ENCODE data around the gene ATP10D.
"Not testable (repeated sequence)": the region's sequence is repeated elsewhere in the genome, so short reads cannot be mapped to it uniquely, and the experiment has no call there.

ATP10D gene

DNA sequence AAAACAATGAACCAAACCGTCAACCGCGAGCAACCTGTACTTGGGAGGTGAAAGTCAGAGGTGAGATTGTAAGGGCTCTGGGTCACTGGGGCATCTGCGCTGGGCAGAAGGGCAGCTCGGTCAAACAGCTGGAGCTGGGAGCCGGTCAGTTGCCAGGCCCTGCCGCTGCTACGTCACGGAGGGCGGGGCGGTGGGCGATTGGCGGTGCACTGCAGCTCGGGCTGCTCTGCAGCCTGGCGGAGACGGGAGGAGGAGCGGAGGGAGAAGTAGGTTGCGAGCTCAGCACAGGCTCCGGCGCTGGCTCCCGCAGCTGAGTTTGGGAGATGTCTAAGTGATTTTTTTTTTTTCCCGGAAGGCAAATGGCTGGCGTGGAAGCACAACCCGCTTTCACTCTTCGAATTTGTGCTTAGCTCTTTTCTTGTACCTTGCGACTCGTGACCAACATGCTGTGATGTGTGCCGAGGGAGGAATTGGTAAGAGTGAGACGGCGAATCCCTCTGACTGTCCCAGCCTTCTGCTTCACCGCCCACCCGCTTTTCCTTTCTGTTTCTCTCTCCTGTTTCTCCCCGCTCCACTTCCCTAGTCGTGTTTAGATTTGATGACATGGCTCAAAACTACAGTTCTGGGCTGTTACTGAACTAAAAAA, at the start of gene ATP10D:
ATP10D (plus strand) TSS at position 229 of the 646 bp plus-strand sequence. CDS start 27,266 bp downstream, outside the sequence.
- DNase-seq (ENCODE audit: low spot score): peak; percentile 91

DNA sequence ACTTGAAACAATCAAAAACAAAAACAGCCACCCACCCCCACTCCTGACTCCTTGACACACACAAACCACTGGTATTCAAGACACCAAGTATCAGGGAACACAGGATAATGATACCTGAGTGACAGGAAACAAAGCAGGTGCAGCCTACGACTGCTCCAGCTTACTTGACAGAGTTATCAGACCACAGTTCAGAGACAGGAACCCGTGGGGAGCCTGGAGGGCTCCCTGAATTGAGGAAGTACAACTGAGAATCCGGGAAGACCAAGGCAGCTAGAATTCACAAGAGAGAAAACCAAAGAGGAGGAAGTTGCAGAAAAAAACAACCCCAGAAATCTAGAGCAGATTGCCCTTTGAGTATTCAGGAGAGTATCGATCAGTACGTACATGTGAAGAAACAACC, 42.1 kb upstream of the ATP10D start:
- no peak for DNase-seq (ENCODE audit: low spot score)

DNA sequence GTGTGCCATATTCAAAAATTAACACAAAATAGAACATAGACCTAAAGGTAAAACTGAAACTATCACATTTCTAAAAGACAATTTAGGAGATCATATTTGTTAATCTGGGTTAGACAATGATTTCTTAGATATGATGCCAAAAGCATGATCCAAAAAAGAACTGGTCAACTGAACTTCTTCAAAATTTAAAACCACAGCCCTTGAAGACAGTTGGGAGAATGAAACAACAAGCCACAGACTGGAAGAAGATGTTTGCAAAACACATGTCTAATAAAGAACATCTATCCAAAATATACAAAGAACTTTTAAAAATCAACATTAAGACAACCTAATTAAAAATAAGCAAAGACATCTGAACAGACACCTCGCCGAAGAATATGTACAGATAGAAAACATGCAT, 41.0 kb upstream of the ATP10D start:
- no peak for DNase-seq (ENCODE audit: low spot score)

DNA sequence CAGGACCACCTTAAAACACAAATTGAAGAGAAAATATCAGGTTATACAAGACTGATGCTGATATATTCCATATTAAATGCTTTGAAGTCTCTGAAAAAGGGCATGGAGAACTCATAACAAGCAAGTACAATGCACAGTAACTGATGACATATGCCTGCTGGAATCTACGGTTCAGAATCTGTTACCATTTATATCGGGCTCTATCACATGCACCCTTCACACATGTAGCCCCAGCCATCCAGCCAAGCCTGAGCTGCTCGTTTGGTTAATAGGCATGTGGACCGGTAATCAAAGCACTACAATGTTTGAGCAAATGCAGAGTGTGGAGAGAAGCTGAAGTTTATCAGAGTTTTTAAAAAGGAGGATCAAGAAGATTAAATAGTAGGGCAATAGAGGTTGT, 33.4 kb upstream of the ATP10D start:
- no peak for DNase-seq (ENCODE audit: low spot score)

DNA sequence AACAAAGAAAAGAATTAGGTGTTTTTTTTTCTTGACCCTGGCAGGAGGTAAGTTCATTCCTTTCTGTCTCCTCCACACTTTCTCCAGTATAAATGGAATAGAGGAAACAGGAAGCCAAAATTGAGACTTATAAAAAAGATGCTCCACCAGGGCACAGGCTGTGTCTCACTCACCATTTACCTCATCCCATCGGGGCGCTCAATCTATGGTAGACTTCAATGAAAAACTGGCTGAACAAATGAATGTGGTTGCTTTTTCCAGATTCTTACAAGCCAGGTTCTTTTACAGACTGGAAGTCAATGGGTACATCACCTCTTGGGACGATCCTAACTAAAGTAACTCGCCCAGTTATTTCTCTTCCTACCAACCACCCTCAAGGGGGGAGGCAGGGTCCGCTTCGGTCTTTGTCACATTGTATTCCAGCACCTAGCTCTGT, 22.3 kb upstream of the ATP10D start:
- peak; percentile 63 for DNase-seq (ENCODE audit: low spot score)

DNA sequence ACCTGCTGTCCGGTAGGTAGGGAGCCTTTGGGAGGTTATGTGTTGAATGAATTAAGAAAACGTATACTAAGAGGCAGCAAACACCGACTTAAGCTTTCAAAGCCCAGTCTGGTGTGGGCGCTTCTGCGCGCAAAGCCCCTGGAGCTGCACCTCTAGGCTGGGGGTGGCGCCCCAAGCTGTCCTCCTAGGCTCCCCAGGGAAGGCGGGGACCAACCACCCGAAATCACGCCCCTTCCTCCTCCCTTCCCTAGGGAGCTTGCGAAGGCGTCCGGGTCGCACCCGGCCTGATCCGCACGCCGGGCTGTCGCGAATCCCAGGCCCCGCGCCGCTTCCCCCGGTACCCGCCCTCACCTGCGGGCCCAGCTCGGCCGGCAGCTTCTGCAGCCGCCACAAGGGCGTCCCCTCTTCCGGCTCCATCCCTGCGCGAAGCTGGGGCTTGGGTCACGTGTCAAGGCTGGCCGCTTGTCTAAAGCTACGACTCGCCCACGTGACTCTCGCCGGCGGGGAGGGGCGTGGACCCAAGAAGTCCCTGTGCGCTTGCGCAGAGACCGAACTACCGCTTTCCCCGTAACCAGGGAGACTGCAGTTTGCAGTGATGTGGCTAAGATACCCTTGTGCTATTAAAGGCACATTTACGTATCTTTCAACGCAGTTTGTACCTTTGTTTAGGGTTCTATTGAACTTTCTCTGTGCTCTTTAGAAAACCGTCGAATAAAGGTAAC, 21.7 kb upstream of the ATP10D start, which contains the start of gene COMMD8:
COMMD8 (minus strand) TSS at position 468 of the 722 bp plus-strand sequence; CDS start at position 417, 51 bp downstream.
- peak; percentile 97 for DNase-seq (ENCODE audit: low spot score)

DNA sequence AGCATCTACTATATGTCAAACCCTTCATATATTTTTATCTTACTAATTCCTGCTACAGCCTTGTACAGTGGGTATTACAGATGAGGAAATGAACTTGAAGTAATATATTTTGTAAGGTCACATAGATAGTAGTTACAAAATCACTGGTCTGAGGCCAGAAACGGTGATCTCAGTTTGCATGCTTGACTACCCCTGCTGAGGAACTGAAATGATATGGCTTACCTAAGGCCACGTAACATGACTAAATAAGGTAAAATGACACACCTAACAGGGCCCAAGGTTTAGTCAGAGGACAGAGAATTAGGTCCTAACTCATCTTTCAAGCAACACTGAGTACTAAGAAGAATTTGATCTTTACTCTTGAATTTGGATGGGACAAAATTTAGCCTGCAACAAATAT, 20.1 kb upstream of the ATP10D start:
- DNase-seq (ENCODE audit: low spot score): no peak

DNA sequence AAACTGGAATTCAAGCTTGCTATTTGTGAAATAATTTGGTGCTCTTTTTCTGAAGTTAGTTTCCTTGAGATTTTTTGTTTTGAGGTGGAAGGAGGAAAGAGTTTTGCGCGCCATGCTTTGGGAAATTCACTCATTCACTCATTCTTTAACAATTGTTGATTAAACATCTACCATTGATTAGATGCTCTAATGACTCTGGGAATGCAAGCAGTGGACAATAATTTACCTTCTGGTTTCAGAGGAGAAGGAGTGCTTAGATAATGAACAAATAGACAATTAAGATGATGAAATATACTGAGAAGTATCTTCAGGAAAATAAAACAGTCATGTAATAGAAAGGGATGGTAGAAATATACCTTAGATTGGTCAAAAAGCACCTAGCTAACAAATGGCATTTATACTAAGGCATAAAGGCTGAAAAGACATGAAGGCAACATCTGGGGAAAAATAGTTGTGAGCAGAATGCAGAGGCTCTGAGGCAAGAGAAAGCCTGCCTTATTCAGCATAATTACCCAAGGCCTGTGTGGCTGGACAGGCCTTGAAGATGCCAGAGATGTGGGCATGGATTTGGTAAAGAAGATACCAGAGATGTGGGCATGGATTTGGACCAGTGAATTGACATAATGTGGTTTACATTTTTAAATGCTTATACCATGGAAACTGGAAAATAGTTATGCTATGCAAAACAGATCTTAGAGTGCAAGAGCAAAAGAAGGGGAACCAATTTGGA, 18.9 kb upstream of the ATP10D start:
- no peak for DNase-seq (ENCODE audit: low spot score)

DNA sequence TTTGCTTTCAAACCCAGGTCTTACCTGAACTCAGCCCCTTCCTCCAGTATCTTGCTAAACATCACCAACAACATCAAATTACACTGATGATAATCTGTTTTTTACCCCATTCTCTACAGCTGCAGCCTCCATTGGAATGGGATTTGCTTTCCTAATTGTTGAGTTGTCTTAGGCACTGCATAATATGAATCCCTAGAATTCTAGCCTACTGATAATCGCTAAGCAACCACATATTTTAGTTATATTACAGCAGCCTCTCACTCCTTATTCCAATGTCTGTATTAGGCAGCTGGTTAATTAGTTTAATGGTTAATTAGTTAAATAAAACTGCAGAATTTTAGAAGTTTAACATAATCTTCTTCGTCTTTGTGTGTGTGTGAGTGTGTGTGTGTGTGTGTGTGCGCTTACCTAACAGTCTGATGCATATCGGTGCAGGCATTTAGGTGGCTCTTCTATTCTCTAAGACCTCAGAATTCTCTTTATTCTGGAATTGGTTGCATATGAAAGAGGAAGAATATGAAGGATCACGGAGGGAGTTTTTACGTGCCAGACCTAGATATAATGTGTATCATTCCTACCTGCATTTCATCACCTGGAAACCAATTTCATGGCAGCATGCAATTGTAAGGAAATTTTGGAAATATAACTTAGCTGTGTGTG, 16.2 kb upstream of the ATP10D start:
- DNase-seq (ENCODE audit: low spot score): no peak

DNA sequence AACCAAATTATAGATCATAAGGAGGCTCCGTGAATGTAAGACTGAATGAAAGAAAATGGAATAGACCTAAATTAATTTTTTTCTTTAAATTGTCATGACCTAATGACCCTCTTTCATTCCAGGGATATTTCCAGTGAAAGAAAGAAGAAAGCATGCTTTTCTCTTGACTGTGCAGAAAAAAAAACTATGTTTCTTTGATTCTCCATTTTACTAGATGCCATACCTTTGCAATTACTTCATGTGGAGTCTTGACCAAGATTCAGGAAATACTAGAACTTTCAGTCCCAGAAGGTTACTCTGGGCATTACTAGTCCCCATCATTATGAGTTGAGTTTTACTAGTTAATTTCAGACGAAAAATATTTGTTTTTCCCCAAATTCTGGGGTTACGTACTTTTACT, 15.1 kb upstream of the ATP10D start:
- no peak for DNase-seq (ENCODE audit: low spot score)

DNA sequence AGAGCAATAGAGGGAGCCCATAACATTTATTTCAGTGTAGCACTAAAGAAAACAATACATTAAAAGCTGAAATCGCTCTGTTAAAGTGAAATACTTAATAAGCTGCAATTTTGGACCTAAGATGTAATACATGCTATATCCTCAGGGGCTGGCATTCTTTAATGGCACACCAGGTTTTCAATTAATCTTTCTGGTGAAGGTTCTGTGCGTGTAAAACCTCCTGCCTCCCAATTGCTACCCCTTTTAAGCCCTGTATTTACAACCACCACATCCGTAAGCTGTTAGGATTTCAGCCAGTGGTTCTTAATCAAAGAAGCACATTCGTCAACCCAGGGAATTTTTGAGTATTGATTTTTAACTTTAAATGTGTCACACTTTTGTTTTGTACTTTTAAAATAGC, 14.0 kb upstream of the ATP10D start:
- no peak for DNase-seq (ENCODE audit: low spot score)

DNA sequence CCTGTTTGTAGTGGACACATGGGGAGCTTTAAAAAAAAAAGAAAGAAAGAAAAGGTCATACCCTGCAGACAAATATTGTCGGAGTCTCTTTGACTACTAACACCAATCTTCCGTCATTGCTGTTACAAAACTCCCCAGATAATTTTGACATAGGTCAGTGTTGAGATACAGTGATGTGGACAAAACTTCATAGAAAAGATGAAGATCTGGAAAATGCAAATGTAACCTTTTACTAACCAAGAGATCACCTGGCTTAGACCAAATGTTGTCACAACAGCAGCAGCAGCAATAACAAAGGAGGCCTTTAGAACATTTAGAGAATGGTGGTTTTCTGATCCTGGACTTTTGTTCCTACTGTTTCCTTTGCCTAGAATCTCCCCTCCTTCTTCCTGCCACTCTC, 13.5 kb upstream of the ATP10D start:
- no peak for DNase-seq (ENCODE audit: low spot score)

DNA sequence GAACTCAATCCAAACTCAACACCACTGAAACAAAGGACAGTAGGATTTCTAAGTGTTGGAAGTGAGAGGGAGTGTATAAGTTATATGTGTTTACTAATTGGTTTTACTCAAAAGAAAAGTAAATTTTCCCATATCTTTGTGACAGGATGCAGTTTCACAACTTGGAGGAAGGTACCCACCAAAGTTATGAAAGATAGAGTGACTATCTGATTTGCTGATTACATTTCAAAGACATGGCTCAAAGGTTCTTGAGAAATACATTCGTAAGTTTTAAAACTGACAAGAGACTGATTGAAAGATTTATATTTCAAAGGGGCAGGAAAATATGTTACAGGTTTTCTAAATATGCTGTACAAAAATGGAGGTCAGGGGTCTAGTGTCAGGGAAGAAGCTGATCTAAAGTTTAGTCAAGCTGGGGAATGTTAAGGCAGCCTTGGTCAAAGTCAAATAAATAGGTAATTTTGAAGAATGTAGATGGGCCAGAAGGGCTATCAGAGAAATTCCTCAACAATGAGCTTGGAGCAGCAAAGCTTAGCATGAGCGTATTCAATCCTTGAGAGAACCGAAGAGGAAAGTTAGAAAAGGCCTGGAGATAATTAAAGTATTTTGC, 11.8 kb upstream of the ATP10D start:
- no peak for DNase-seq (ENCODE audit: low spot score)

DNA sequence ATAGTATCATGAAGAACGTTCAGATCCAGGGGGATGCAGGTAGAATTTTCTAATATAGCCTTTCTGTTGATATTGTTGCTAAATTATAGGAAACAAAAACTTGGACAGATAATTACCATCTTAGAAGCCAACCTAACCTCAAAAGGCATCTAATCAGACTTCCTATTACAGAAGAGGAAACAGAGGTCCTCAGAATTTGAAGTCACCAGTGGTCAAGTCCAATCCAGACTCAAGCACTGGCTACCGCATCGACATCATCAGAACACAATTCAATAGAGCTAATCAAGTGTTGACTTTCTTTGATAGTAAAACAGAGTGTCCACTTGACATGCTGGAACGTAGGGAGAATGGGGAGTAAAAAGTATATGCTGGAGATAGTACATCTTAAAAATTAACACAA, 10.3 kb upstream of the ATP10D start:
- no peak for DNase-seq (ENCODE audit: low spot score)

DNA sequence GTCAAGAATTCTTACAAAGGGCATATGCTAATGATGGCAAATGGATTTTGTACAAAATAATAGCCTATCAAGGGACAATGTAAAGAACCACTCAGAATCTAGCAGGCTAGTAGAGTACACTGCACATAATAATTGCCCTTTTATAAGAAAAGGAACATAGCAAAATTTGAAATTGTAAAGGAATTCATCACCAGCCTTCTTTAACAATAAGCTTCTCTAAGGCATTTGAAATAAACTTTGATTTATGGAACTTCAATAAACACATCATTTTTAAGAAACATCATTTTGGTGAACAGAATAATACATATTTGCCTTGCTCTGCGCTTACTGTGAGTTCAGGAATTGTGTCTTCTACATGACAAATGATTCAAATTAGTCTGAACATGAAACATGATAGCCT, 9.7 kb upstream of the ATP10D start:
- no peak for DNase-seq (ENCODE audit: low spot score)

DNA sequence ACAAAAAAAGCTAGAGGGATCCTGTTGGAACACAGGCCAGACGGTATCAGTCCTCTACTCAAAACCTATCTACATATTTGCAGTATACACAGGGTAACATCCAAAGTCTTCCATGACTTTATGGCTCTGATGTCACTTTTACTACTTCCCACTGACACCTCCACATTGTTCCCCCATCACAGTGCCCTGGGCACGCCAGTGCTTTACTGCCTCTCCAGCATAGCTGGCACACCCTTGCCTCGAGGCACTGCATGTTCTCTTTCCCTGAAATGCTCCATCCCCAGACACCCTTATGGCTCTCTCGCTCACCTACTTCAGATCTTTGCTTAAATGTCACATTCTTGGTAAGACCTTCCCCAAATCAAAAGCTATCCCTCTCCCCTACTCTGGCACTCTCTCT, 6.3 kb upstream of the ATP10D start:
- DNase-seq (ENCODE audit: low spot score): no peak

DNA sequence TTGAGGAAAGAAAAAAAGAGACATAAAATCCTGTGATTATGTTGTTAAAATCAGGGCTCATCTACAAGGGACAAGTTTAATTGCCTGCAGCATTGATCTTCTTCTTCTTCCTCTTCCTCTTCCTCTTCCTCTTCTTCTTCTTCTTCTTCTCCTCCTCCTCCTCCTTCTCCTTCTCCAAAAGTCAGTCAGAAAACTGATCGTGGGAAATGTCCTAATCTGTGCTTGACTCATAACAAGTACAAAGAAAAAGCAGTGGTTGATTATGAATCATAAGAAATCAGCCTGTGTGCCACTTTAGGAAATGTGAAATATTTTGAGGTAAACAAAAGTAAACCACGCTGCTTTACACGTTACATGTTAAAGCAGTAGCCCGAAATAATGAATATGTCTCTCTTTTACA, 2.7 kb upstream of the ATP10D start:
- DNase-seq (ENCODE audit: low spot score): no peak

DNA sequence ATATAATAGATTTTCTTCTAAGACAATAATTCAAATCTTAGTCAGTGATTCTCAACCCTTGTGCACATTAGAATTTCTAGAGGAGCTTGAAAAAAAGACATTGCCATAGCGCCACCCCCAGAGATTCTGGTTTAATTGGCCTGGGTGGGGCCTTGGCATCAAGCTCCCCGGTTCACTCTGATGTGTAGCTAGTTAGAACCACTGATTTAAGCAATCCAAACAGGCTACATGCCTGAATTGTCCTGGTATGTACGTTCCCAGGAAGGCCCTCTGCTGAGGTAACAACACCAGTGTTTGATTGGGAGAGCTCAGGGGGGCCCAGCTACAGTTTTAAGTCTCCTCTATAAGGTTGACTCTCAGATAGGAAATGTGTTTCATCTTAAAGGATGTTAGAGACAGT, 1.3 kb upstream of the ATP10D start:
- no peak for DNase-seq (ENCODE audit: low spot score)

DNA sequence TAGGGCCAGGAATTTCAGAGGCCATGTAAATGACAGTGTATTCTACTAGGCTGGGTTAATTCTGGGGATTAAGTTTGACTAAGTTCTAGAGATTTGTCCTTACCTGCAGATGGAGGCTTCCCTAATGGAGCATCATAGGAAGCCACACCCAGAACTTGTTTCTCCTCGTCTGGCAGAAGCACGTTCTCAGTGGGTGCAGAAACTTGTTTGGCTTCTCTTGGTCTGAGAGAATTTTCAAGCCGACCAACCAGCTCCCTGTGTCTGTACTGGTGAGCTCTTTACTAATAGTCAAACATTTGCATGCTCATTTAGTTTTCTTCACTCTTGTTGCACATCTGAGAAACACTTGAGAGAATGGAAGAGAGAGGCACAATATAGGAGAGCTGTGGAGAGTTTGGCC, 907 bp upstream of the ATP10D start:
- no peak for DNase-seq (ENCODE audit: low spot score)

DNA sequence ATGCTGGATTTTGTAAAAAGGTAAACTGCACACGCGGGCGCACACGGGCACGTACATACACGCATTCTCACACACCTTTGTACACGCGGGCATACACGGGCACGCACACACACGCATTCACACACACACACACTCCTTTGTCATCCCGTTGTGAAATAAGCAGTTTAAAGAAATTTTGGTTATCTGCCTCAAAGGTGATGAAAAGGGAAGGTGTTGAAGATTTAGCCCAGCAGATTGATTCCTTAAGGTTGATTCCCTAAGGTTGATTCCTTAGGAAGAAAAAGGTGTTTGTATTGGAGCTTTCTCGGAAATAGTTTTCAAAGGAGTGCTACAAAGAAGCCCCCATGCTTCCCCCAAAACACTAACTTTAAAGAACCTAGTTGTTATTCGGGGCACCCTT, 693 bp downstream of the ATP10D start:
- DNase-seq (ENCODE audit: low spot score): no peak

DNA sequence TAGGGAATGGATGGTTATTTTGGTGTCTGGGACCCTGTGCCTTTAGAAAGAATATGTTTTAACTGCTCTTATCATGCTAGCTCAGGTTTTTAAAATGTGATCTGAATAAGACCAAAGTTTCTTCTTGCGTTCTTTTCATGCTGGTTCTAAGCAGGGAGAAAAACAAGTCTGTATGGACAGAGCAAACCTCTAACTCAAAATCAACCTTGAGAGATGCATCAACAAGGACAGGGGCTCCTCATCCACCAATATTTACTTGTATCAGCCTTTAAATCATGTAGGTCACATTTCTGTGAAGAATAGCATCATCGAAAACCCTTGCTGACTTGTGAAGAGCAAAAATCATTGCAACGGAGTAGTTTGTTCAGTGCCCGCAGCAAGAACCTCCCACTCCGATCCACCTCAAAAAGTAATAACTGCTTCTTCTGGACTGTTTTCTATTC, 1.2 kb downstream of the ATP10D start:
- peak; percentile 31 for DNase-seq (ENCODE audit: low spot score)

DNA sequence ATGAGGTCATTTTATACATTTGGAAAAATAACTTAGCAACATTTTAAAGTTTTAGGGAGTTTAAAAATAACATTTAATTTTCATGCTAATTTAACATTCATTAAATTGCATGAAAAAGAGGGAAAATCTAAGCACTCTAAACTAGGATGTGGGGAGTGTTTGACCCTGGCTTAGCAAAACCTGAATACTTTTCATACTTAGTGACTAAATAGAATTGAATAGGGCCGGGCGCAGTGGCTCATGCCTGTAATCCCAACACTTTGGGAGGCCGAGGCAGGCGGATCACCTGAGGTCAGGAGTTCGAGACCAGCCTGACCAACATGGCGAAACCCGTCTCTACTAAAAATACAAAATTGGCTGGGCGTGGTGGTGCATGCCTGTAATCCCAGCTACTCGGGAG, 1.7 kb downstream of the ATP10D start:
- DNase-seq (ENCODE audit: low spot score): not testable (repeated sequence)
